Nucleus accumbens (tissue), 56 donors: ENCODE measurements around the gene PKHD1.

ENCODE experiments used
- DNase-seq, 56 donors: peaks; one replicate each; lab custom pipeline; 2025; lab: John Stamatoyannopoulos, UW

PKHD1 gene

GRCh38 chr6:51651132-51651817 lies 436.1 kb downstream of the PKHD1 start:
- no peak for DNase-seq

- DNase-seq = no peak
Measured at GRCh38 chr6:51648774-51649173, 438.6 kb downstream of the PKHD1 start.

- no peak for DNase-seq
Measured at GRCh38 chr6:51648236-51648635, 439.2 kb downstream of the PKHD1 start.

- DNase-seq = no peak
Measured at GRCh38 chr6:51644426-51644825, 443.0 kb downstream of the PKHD1 start.

- peak in 1 of 56 donors; percentile 0 for DNase-seq
Measured at GRCh38 chr6:51640021-51640420, 447.4 kb downstream of the PKHD1 start.

GRCh38 chr6:51633424-51633823 lies 454.0 kb downstream of the PKHD1 start:
- no peak for DNase-seq

- no peak for DNase-seq
Measured at GRCh38 chr6:51630011-51630410, 457.4 kb downstream of the PKHD1 start.

GRCh38 chr6:51626391-51626790 lies 461.0 kb downstream of the PKHD1 start:
- no peak for DNase-seq

- DNase-seq = no peak
Measured at GRCh38 chr6:51625566-51625965, 461.8 kb downstream of the PKHD1 start.

GRCh38 chr6:51620971-51621370 lies 466.4 kb downstream of the PKHD1 start:
- DNase-seq = no peak

- no peak for DNase-seq
Measured at GRCh38 chr6:51619042-51619799, 468.2 kb downstream of the PKHD1 start.

GRCh38 chr6:51618563-51618962 lies 468.9 kb downstream of the PKHD1 start:
- DNase-seq = no peak

GRCh38 chr6:51617751-51618150 lies 469.7 kb downstream of the PKHD1 start:
- DNase-seq = no peak

- no peak for DNase-seq
Measured at GRCh38 chr6:51616243-51616642, 471.2 kb downstream of the PKHD1 start.

- no peak for DNase-seq
Measured at GRCh38 chr6:51614725-51615124, 472.7 kb downstream of the PKHD1 start.

- no peak for DNase-seq
Measured at GRCh38 chr6:51613558-51613957, 473.9 kb downstream of the PKHD1 start.

GRCh38 chr6:51608932-51609331 lies 478.5 kb downstream of the PKHD1 start:
- DNase-seq = no peak

- DNase-seq = no peak
Measured at GRCh38 chr6:51608383-51608782, 479.0 kb downstream of the PKHD1 start.

- no peak for DNase-seq
Measured at GRCh38 chr6:51600514-51600913, 486.9 kb downstream of the PKHD1 start.

- DNase-seq = no peak
Measured at GRCh38 chr6:51598171-51598570, 489.2 kb downstream of the PKHD1 start.

GRCh38 chr6:51594981-51595380 lies 492.4 kb downstream of the PKHD1 start:
- no peak for DNase-seq

GRCh38 chr6:51585264-51585663 lies 502.1 kb downstream of the PKHD1 start:
- no peak for DNase-seq
